ENCODE results near the gene KCNJ18.
"Not testable (repeated sequence)": the region's sequence is repeated elsewhere in the genome, so short reads cannot be mapped to it uniquely, and the experiment has no call there.

KCNJ18 gene

GRCh38 chr17:21686165-21687015, 5.9 kb upstream of the KCNJ18 start:
- DNase-seq: no peak

GRCh38 chr17:21687136-21687953, 5.0 kb upstream of the KCNJ18 start:
- DNase-seq: no peak

GRCh38 chr17:21688293-21688949, 3.9 kb upstream of the KCNJ18 start:
- no peak for DNase-seq

GRCh38 chr17:21689604-21690003, 2.7 kb upstream of the KCNJ18 start:
- no peak for DNase-seq

- not testable (repeated sequence) for DNase-seq
Observed at GRCh38 chr17:21690811-21691210, 1.5 kb upstream of the KCNJ18 start.

GRCh38 chr17:21691481-21691880, 842 bp upstream of the KCNJ18 start:
- DNase-seq: not testable (repeated sequence)

- not testable (repeated sequence) for DNase-seq
Observed at GRCh38 chr17:21692704-21693065, 362 bp downstream of the KCNJ18 start.

GRCh38 chr17:21693391-21693796, 1.1 kb downstream of the KCNJ18 start:
- not testable (repeated sequence) for DNase-seq

GRCh38 chr17:21693937-21694336, 1.6 kb downstream of the KCNJ18 start:
- DNase-seq: not testable (repeated sequence)

- DNase-seq: not testable (repeated sequence)
Observed at GRCh38 chr17:21696227-21696626, 3.9 kb downstream of the KCNJ18 start.

GRCh38 chr17:21696842-21697507, 4.7 kb downstream of the KCNJ18 start:
- DNase-seq: not testable (repeated sequence)

- DNase-seq: not testable (repeated sequence)
Observed at GRCh38 chr17:21697508-21697860, 5.2 kb downstream of the KCNJ18 start.

GRCh38 chr17:21698437-21699075, 6.2 kb downstream of the KCNJ18 start:
- not testable (repeated sequence) for DNase-seq

- not testable (repeated sequence) for DNase-seq
Observed at GRCh38 chr17:21699124-21699523, 6.8 kb downstream of the KCNJ18 start.

- DNase-seq: not testable (repeated sequence)
Observed at GRCh38 chr17:21699573-21700236, 7.4 kb downstream of the KCNJ18 start.

- not testable (repeated sequence) for DNase-seq
Observed at GRCh38 chr17:21701090-21701489, 8.8 kb downstream of the KCNJ18 start.

- not testable (repeated sequence) for DNase-seq
Observed at GRCh38 chr17:21702029-21702428, 9.7 kb downstream of the KCNJ18 start.

- not testable (repeated sequence) for DNase-seq
Observed at GRCh38 chr17:21702521-21702920, 10.2 kb downstream of the KCNJ18 start.

GRCh38 chr17:21702940-21703640, 10.8 kb downstream of the KCNJ18 start:
- DNase-seq: not testable (repeated sequence)

All from central memory CD4-positive, alpha-beta T cell (primary cell).